Measurements from ENCODE around the gene PDE1A.

Gene PDE1A

DNA sequence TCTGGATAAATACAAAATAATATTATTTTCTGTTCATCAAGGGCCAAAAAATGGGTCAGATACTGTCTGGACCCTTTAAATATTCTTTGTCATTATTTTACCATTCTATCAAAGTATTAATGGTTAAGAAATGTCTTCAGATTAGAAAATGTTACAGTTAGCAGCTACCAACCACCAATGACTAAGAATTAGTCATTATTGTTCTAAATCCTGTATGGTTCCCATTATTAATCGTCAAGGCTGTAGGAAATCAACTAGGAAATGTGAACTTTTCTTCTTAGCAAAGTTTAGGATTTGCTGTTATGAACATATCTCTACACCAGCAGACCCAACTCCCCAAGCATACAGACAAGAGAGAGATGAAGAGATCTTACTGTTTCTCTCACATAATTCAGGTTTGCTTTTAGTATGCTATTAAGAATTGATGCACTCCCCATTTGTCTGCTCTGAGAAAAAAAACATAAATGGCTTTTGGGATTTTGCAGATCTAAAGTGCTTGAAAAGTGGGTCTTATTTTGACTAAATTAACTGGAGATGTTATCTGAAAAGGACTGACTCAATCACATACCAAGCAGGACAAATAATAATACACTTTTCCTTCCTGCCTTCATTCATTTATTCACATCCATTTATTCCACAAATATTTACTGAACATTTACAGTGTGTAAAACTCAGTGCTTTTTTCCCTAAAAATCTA lies 293.5 kb downstream of the PDE1A start:
- DNase-seq (ENCODE audit: low read depth, low spot score), result no peak

DNA sequence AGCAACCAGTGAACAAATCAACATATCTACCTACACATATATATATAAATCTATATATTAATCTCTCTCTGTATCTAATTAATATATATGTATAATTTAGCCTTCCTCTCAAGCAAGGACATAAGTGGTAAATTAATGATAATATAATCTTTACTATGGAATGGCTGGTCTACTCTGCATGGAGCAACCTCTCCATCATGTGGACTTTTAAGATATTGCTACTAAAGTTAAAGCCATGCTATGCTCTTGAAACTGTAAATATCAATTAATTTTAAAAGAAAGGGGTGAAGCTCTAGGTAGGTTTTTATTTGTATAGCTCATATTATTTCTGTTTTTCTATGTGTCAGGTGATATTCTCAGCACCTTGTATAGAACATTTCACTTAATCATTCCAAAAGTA lies 294.2 kb downstream of the PDE1A start:
- DNase-seq (ENCODE audit: low read depth, low spot score), result no peak

- DNase-seq (ENCODE audit: low read depth, low spot score), result no peak
Observed at GRCh38 chr2:182128821-182129707, 297.8 kb downstream of the PDE1A start.

GRCh38 chr2:182117196-182117595 lies 309.6 kb downstream of the PDE1A start:
- DNase-seq (ENCODE audit: low read depth, low spot score), result no peak

DNA sequence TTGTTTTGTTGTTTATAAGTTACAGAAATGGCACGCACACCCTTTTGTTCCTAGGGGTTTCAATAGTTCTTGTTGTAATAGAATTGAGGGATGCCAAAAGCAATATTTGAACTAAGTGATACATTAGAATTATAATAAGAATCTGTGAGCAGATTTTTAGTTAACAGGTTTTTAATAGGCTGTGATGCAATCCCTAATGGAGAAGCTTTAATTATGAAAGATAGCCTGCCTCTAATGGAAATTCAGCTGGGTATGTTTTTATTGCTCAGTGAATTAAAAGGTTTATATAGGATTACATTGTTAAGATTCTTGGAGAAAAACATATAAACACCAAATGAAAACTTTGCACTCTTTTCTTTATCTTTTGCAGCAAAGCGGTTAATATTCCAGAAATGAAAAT lies 310.1 kb downstream of the PDE1A start:
- no peak for DNase-seq (ENCODE audit: low read depth, low spot score)

GRCh38 chr2:182115258-182115657 lies 311.6 kb downstream of the PDE1A start:
- no peak for DNase-seq (ENCODE audit: low read depth, low spot score)

DNA sequence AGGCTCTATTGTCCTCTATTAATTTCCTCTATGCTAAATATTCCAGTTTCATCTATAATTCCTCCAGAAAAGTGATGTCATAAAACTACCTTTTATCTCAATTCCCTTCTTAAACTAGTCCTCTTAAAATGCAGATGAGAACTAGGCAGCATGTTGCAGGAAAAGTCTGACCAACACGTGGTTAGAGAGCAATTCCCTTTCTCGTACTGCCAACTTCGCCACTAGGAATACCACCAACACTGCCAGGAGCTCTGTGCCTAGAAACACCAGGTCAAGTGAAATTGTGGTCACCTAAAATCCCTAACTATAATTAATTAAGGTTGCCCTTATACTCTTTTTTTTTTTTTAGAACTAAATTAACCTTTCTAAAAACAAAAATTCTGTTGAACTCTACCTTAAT lies 313.5 kb downstream of the PDE1A start:
- no peak for DNase-seq (ENCODE audit: low read depth, low spot score)

DNA sequence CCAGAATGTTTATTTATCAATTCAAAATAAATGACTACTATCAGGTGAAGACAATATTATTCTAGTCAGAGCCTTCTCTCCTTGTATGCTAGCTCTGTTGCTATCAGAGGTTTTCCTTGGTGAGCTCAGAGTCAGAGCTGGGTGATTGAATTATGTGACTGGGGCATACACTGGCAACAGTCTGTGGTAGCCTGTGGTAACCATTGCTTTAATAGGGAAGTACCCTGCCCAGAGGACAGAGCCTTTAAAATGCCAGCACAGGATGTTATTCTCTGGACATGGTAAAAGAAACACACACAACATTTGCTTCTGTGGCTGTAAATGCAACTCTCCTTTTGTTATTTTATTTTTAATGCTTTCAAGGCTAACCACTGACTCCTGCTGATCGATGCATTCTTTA lies 316.5 kb downstream of the PDE1A start:
- DNase-seq (ENCODE audit: low read depth, low spot score), result no peak

GRCh38 chr2:182103526-182103925 lies 323.3 kb downstream of the PDE1A start:
- DNase-seq (ENCODE audit: low read depth, low spot score), result peak; percentile 6

DNA sequence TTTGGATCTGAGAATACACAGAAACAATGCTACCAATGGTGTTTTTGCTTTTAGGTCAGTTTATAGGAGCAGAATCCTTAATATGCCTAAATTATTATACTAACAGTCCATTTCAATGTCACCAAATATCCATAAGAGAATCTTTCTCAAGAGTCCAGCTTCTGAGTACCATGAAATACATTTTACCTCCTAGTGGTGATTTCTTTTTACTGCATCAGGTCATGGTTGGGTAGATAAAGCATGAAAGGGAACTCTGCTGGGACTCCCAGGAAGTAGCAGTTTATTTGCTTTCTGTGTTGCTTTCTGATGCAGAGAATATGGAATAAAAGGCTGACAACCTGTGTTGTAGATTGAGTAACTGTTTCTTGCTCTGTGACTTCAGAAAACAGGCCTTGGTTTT lies 325.6 kb downstream of the PDE1A start:
- no peak for DNase-seq (ENCODE audit: low read depth, low spot score)

DNA sequence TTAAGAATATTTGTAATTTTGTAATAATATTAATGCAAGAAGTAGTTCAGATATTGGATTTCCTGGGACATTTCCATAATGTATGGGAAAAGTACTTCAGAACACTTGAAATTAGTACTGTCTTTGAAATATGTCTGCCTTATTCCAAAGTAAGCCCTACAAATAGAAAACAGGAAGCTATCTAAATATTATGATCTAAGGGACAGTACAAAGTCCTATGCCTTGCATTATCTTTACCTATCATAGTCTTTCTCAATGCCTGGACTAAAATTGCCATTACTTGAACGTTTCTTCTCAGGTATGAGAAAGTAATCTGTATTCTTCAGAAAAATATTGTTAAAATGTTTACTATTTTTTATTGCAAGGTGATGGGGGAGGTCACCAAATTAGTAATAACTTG lies 328.2 kb downstream of the PDE1A start:
- DNase-seq (ENCODE audit: low read depth, low spot score), result no peak

GRCh38 chr2:182097571-182098164 lies 329.2 kb downstream of the PDE1A start:
- DNase-seq (ENCODE audit: low read depth, low spot score), result no peak

- DNase-seq (ENCODE audit: low read depth, low spot score), result no peak
Observed at GRCh38 chr2:182090486-182090885, 336.4 kb downstream of the PDE1A start.

Measured in astrocyte of the hippocampus (primary cell).